ENCODE results near the gene RPS16. TPM values are rescaled to one million over a fixed set of nuclear protein-coding genes. Genes with fewer than 3 reads are reported as not detected.

RPS16 gene
- total and polyA plus RNA-seq, 9 of the 15 experiments (the other 6 are each of a cell fraction or from before 2014, with no cell fraction given) = 82.6 to 3,671 (median 2,204) TPM

- TF ChIP-seq SP2 (IDR thresholded peaks at IDR 0.05; ENCODE audit: extremely low read depth, low read depth, low read length, poor library complexity, severe bottlenecking) = peak; percentile 42
- peak in 1 of 2 experiments; percentile 62; a peak in 1 of 3 replicates for TF ChIP-seq CBX3 (IDR thresholded peaks at IDR 0.05; ENCODE audit: borderline replicate concordance in 1 of 2, low read length in 2 of 2)
- TF ChIP-seq ESRRA (IDR thresholded peaks at IDR 0.05; ENCODE audit: borderline replicate concordance, low read depth) = peak; percentile 100
- peak; percentile 95 for TF ChIP-seq RBBP5 (IDR thresholded peaks at IDR 0.05; ENCODE audit: borderline replicate concordance, insufficient read depth, low read length, poor library complexity, severe bottlenecking)
- 0 out of 2 replicates have a peak, but pooled peaks have one; percentile 13 for TF ChIP-seq ZNF197 (CRISPR knock-in tag; IDR thresholded peaks at IDR 0.05; ENCODE audit: low read depth)
- TF ChIP-seq KDM4B (IDR thresholded peaks at IDR 0.05; ENCODE audit: borderline replicate concordance in 2 of 2, low read depth in 1 of 2) = 0 out of 4 replicates have a peak, but pooled peaks of 1 of the 2 experiments have one; percentile 77
- peak; percentile 59 for TF ChIP-seq ETS1 (conservative IDR thresholded peaks at IDR 0.05; ENCODE audit: control insufficient read depth, low read depth, low read length)
- 0 out of 4 replicates have a peak, but pooled peaks of 1 of the 2 experiments have one; percentile 16 for TF ChIP-seq SIX5 (IDR thresholded peaks at IDR 0.05; ENCODE audit: borderline replicate concordance in 1 of 2, insufficient read depth in 1 of 2, low read depth in 1 of 2, low read length in 2 of 2)
- peak; percentile 55 for TF ChIP-seq SMARCE1 (IDR thresholded peaks at IDR 0.05)
- peak; percentile 97 for TF ChIP-seq TAF1 (IDR thresholded peaks at IDR 0.05; ENCODE audit: control insufficient read depth, extremely low read depth, insufficient read depth, low read length, severe bottlenecking)
- TF ChIP-seq ZMIZ1 (IDR thresholded peaks at IDR 0.05; ENCODE audit: low read depth in 2 of 2, low read length in 2 of 2) = peak in 1 of 2 experiments; percentile 64; a peak in 2 of 4 replicates
- peak; percentile 81; the same call in 1 of the 2 replicates for TF ChIP-seq PHF8 (IDR thresholded peaks at IDR 0.05; ENCODE audit: borderline replicate concordance, low read length)
- peak; percentile 85 for TF ChIP-seq NKRF (IDR thresholded peaks at IDR 0.05; ENCODE audit: borderline replicate concordance)
- TF ChIP-seq GTF2E2 (tag; IDR thresholded peaks at IDR 0.05) = peak; percentile 79
- TF ChIP-seq KLF10 (CRISPR knock-in tag; IDR thresholded peaks at IDR 0.05) = no peak
These were observed 44.8 kb upstream of the RPS16 start, which contains the start of gene TIMM50 (continued) for GRCh38 chr19:39480337-39481228.

Measured in K562 (cell line).